ENCODE data around the gene SCARF2. TPM values are rescaled to one million over a fixed set of nuclear protein-coding genes. Genes with fewer than 3 reads are reported as not detected.

SCARF2 gene
- total and polyA plus RNA-seq, 2 of the 8 experiments (the other 6 are each of a cell fraction or from before 2014, with no cell fraction given) = 4.2 to 9.8 TPM

- peaks cover 0 to 23% (median 16%) of the 10 kb centered on the region in 4 experiments; a peak in 5 of 7 replicates for H3K4me1 ChIP-seq (replicated peaks in 1 of 4; ENCODE audit: control insufficient read depth in 3 of 4, insufficient read depth in 4 of 4, low read length in 3 of 4)
- H3K27me3 ChIP-seq (replicated peaks in 1 of 4; ENCODE audit: control insufficient read depth in 3 of 4, extremely low read depth in 1 of 4, insufficient read depth in 3 of 4, low read length in 3 of 4) = peaks cover 22 to 47% (median 41%) of the 10 kb centered on the region in 4 experiments
- no peak overlapping the region for H2BK20ac ChIP-seq (ENCODE audit: low read length)
- no peak overlapping the region for H4K5ac ChIP-seq (ENCODE audit: insufficient read length, low read depth, low read length)
- WGBS, 2 experiments (ENCODE audit: extremely low coverage in 1 of 2, insufficient coverage in 1 of 2, insufficient read length in 1 of 2, insufficient replicate concordance in 2 of 2, low coverage in 1 of 2, low lambda C conversion rate in 2 of 2, missing lambda C conversion rate in 1 of 2) = 100% methylated on average over 3 of the region's 4 CpGs; no CpG with 5 or more reads in 1 of the 2 experiments
- peaks cover 11 to 33% of the 10 kb centered on the region in 2 experiments for H4K20me1 ChIP-seq (replicated peaks in 1 of 2; ENCODE audit: control insufficient read depth in 1 of 2, insufficient read depth in 2 of 2, low read length in 2 of 2)
- no peak overlapping the region for H2BK5ac ChIP-seq (ENCODE audit: low read depth, low read length)
- H3K4me2 ChIP-seq (ENCODE audit: insufficient read depth in 1 of 2, low read depth in 2 of 2, low read length in 2 of 2) = no peak overlapping the region; a peak in 1 of 4 replicates
- FAIRE-seq (no peak), DNase-seq (ENCODE audit: low read depth in 1 of 2, low spot score in 2 of 2) (no peak)
- no peak overlapping the region for H3K23ac ChIP-seq (ENCODE audit: insufficient read length)
- ChIA-PET POLR2A (ENCODE audit: partially characterized antibody) (interaction anchor here (0.8 kb wide), 1 partner anchor 20 kb away, joined by 3 read pairs; no protein-coding TSS in a partner anchor), CTCF (ENCODE audit: partially characterized antibody) (interaction anchor here (2.2 to 2.4 kb wide), 2 partner anchors 9 to 11 kb away, joined by 7 to 15 read pairs; no protein-coding TSS in a partner anchor)
- H2AFZ ChIP-seq (ENCODE audit: low read length) = no peak overlapping the region
- no peaks in the 10 kb centered on the region for H3K79me2 ChIP-seq (ENCODE audit: control insufficient read depth in 1 of 2, insufficient read depth in 2 of 2, low read length in 2 of 2)
- H3K14ac ChIP-seq (ENCODE audit: insufficient read length) = no peak overlapping the region
- no peaks in the 10 kb centered on the region for H3K36me3 ChIP-seq (ENCODE audit: control insufficient read depth in 2 of 4, insufficient read depth in 4 of 4, low read length in 3 of 4)
- H4K91ac ChIP-seq (replicated peaks; ENCODE audit: insufficient read length, low read length) = no peak overlapping the region
- no peak overlapping the region for H3K27ac ChIP-seq (ENCODE audit: low read depth, low read length)
- no peak overlapping the region for H3K4ac ChIP-seq (replicated peaks; ENCODE audit: insufficient read length, low read depth, low read length)
- H2BK15ac ChIP-seq (ENCODE audit: low read length) = no peak overlapping the region
- no peak overlapping the region for H4K8ac ChIP-seq (ENCODE audit: extremely low read depth, insufficient read depth, low read length)
- H3K9me3 ChIP-seq (ENCODE audit: insufficient read depth in 2 of 2, low read depth in 1 of 2, low read length in 1 of 2) = no peaks in the 10 kb centered on the region
- H3K9ac ChIP-seq (replicated peaks in 1 of 4; ENCODE audit: extremely low read depth in 1 of 4, low read depth in 3 of 4, low read length in 3 of 4) = no peak overlapping the region
- no peak overlapping the region for H3K18ac ChIP-seq (ENCODE audit: extremely low read depth, low read length)
- H2AK5ac ChIP-seq (ENCODE audit: low read depth, low read length) = no peak overlapping the region
- H3K23me2 ChIP-seq (ENCODE audit: low read depth, low read length) = peaks cover 11% of the 10 kb centered on the region; the same call in 1 of the 2 replicates
- no peak overlapping the region for H3K4me3 ChIP-seq (ENCODE audit: extremely low read depth in 1 of 4, insufficient read depth in 2 of 4, low read depth in 3 of 4, low read length in 4 of 4)
- no peaks in the 10 kb centered on the region; the same call in none of the 2 replicates for H3K79me1 ChIP-seq (ENCODE audit: low read depth, low read length)
- H2BK12ac ChIP-seq (ENCODE audit: low read depth, low read length) = no peak overlapping the region
- H3K56ac ChIP-seq (replicated peaks; ENCODE audit: insufficient read length, low read depth, low read length) = no peak overlapping the region
- no peak overlapping the region for H2BK120ac ChIP-seq (replicated peaks; ENCODE audit: low read depth, low read length)
- no peak for TF ChIP-seq YY1 (IDR thresholded peaks at IDR 0.05; ENCODE audit: low read depth, low read length)
- no peak for TF ChIP-seq CHD2 (IDR thresholded peaks at IDR 0.05; ENCODE audit: low read length)
- no peak for TF ChIP-seq CBX8 (IDR thresholded peaks at IDR 0.05; ENCODE audit: borderline replicate concordance, low read depth, low read length)
- TF ChIP-seq CEBPB (IDR thresholded peaks at IDR 0.05; ENCODE audit: low read depth, low read length) = no peak
- no peak for TF ChIP-seq RXRA (IDR thresholded peaks at IDR 0.05; ENCODE audit: insufficient read depth, low read depth, low read length)
- no peak for TF ChIP-seq SAP30 (IDR thresholded peaks at IDR 0.05; ENCODE audit: insufficient read depth, insufficient replicate concordance, low read length)
- no peak for TF ChIP-seq GABPA (IDR thresholded peaks at IDR 0.05; ENCODE audit: borderline replicate concordance, insufficient read depth, low read length)
- TF ChIP-seq TAF1 (IDR thresholded peaks at IDR 0.05; ENCODE audit: low read depth, low read length) = no peak
- TF ChIP-seq KDM4A (IDR thresholded peaks at IDR 0.05; ENCODE audit: low read depth, low read length, severe bottlenecking) = no peak
- TF ChIP-seq HDAC2 (IDR thresholded peaks at IDR 0.05; ENCODE audit: borderline replicate concordance in 1 of 2, low read depth in 2 of 2, low read length in 2 of 2) = no peak
- no peak for TF ChIP-seq SP1 (IDR thresholded peaks at IDR 0.05; ENCODE audit: low read depth, low read length)
- TF ChIP-seq SP2 (IDR thresholded peaks at IDR 0.05; ENCODE audit: low read length) = no peak
- TF ChIP-seq JUN (IDR thresholded peaks at IDR 0.05; ENCODE audit: low read depth, low read length) = no peak
- TF ChIP-seq KDM1A (IDR thresholded peaks at IDR 0.05; ENCODE audit: borderline replicate concordance, low read length) = no peak
Observed at GRCh38 chr22:20427945-20428417, 9.6 kb downstream of the SCARF2 start.
